GM21737 (cell line): Measurements from ENCODE around the gene PLXNB2.

Experiments
- ATAC-seq: cut with Tn5 transposase; IDR thresholded peaks from one replicate; pipeline ENCODE4 v1.9.1; 2021; ENCODE audit warnings: mild to moderate bottlenecking, moderate library complexity; ENCODE audit not compliant: unreplicated experiment

PLXNB2 gene

DNA sequence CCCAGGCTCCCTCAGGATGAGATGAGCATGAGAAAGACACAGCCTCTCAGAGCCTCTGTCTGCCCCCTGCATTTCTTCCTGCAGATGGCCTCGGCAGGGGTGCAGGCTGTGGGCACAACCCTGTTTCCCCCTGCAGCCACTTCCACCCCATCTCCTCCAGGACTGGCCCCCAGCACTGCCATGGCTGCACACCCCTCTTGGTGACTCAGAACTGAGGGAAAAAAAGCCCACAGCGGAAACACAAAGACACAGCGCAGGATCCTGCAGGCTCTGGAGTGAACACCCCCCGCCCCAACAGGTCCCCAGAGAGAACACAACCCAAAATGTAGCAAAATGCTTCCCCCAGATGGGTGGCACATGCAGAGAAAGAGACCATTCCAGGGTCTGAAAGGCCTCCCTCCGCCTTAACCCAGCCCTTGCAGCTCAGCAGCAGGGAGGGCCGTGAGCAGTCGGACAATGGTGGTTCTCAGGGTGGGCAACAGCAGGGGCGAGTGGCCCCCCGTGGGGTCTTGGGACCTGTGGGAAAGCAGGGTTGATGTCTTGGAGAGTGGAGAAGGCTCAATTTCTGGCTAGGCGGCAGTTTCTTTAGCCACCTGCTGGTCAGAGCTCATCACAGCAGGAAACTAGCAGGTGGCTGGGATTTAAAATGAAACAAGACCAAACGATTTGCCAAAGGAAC lies 70.6 kb downstream of the PLXNB2 start:
- ATAC-seq, result no peak

DNA sequence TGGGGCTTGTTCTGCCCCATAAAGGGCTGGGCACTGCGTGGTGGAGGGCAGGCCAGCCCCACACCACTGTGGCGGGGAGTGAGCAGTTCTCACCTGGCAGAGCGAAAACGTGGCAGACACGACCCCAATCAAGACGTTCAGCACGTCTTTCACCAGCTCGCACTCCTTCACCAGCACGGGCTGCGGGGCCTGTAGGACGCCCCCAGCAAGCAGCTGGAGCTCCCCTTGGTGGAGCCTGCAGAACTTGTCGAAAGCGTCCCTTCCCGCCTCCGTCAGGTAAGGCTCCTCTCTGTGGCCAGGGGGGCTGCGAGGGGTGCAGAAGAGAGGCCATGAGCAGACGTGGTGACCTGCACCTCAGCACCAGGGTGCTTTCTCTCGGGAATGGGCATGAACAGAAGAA lies 74.2 kb downstream of the PLXNB2 start:
- no peak for ATAC-seq

DNA sequence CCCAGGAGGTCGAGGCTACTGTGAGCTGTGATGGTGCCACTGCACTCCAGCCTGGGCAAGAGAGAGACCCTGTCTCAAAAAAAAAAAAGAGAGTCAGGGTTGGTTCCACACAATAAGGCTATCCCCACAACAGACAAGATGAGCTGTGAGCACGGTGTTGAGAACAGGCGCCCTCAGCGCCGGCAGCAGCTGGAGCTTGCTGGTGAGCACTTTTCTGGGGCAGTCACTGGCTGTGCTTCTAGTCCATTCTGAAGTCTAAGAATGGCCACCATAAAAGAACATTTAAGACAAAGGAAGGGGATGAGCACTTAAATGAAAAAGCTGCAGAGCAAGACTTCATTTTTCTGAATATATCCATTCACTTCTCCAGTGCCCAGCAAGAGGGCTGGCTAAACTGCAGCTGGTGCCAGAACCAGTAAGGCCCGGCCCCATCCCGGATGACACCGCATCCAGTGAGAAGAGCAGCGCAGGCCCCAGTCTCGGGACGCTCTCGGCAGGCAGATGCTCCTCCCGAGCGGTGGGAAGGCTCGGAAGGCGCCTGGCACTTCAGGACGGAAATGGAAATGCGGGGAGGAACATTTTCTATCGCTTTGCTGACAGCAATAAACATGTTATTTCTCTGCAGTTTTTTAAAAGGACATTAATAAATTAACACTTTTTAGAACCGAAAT lies 74.8 kb downstream of the PLXNB2 start:
- no peak for ATAC-seq

DNA sequence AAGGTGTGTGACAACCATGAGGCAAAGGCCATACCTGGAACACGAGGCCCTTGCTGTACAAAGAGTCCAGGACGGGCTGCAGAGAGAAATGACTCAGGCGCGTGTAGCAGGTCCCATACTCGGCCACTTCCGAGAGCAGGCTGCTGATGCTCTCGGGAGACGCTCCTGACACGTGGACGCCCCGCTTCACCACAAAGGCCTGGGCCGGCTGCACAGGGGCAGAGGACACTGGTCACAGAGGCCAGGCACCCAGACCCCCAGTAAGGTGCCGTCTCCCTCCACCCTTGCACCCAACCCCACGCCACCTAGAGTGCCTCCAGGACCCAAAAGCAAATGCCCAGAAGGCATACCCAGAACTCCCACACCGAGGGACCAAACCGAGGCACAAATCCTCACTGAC lies 78.1 kb downstream of the PLXNB2 start:
- ATAC-seq, result no peak

DNA sequence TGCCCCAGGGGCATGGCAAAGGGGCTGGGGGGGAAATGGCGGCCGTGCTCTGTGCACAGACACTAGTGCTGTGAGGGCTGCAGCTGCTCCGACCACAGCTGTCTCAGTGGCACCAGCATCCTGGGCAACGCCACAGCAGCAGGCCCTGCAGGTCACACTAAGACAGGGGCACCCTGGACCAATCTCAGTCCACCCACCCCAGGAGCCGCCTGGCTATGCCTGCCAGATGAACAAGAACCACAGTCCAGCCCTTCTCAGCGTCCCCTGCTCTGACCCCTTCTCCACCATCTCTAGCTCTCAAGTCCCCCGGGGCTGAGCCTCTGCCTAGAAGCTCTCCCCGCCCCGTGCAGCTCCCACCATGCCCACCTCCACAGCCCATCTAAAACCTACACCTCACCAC lies 79.1 kb downstream of the PLXNB2 start:
- no peak for ATAC-seq

DNA sequence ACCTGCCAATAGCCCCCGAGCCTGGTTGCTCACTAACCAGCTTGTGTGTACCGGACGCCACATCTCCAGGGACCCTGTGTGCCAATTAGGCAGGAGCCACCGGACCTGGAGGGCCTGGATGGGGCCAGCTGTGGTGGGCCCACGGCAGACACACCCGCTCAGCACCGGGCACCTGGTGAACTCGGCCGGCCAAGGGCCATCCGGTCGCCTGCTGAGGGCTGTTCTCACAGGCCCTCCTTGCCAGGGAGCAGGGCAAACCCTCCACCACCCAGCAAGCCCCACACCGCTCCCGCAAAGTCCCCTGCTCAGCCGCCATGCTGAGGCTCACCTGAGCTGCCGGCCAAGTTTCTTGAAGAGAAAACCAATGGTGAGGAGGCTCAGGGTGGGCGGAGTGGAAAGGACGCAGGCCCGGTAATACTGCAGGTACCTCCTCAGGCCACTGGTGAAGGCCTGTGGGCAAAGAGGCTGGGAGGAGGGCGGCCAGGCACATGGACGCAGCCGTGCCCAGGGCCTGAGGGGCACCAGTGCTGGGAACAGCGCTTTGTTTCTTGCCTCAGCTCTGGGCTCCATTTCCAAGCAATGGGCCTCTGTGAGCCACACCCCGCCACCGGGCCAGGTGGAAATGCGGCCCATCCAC lies 79.7 kb downstream of the PLXNB2 start:
- no peak for ATAC-seq

DNA sequence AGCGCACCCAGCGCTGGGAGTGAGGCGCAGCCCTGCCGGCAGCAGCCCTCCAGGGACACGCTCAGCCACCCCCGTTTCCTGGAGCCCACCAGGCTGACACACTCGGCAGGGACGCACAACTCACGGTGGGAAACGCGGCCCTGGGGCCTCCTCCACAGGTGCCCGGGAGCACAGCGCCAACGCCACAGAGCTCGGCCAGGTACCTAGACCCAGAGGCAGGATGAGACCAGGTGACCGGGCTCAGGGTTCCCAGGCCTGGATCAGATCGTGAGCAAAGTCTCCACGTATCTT lies 80.6 kb downstream of the PLXNB2 start:
- ATAC-seq, result no peak

DNA sequence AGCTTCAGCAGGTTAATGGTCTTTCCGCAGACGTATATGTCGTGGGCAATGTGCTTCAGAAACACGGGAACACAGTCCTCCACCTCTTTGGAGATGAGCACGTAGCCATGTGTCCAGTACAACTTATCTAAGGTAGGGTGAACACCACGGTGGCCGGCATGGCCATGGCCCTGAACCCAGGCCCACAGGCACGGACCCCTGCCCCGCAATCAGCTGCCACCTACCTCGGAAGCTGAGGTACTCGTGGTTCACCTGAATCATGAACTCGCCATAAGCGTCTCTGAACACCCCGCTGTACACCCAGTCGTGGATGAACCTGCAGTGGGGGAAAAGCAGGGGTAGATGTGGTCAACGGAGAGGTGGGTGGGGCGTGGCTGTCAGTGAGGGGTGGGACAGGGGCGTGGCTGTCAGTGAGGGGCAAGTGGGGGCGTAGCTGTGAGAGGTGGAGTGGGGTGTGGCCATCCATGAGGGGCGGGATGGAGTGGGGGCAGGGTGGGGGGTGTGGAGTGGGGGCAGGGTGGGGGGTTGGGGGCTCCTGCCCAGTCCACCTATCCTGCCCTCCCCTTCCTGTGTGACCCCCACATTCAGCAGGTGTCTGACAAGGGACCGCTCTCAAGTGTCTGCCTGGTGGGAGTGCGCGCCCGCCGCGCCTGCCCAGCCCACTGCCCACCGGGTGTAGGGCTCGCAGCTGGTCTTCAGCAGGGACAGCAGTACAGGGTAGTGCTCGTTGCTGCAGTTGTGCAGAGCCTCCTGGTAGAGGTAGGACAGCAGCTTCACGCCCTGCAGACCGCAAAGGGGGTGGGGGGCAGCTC lies 81.2 kb downstream of the PLXNB2 start:
- no peak for ATAC-seq

DNA sequence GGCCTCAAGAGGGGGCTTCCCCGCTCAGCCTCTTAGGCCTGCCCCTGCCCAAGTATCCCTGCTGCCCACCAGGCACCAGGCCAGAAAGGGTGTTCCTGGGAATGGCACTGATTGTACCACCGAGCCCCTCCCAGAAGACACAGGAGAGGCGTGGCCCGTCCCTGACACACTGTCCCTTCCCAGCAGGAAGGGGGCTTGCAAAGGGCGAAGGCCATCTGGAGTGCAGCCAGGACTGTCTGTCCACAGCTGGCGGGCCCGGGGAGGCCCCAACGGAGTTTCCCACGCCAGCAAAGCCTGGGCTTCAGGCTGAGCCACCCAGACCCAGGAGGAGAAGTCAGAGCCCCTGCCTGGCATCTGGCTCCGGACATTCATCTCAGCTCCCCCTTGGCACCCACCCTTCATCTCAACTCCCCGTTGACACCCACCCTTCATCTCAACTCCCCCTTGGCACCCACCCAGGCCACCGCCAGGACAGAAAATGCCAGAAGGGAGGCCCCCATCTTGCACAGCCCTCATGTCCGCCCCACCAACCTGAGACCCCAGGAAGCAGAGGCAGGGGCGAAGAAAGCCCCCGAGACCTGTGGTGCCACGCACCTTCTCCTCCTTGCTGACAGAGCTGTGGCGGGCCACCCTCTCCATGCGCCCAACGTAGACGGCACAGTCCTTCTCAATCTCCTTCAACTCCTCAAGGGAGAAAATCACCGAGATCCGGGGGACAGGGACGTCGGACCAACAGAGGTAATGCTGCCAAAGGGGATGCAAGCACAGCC lies 82.1 kb downstream of the PLXNB2 start:
- ATAC-seq, result no peak
